Endometrial microvascular endothelial cells (primary cell): ENCODE results near the gene VPS35. TPM values are rescaled to one million over a fixed set of nuclear protein-coding genes. Genes with fewer than 3 reads are reported as not detected.
"Not testable (repeated sequence)": the region's sequence is repeated elsewhere in the genome, so short reads cannot be mapped to it uniquely, and the experiment has no call there.

Source experiments
- in situ Hi-C: cut with HindIII; loops from 2 replicates; pipeline ENCODE4 v1.10.0; 2017; ENCODE audit warnings: low sequenced_read_pairs, low pct_unique_long_range_greater_than_20kb; ENCODE audit errors: inconsistent ontology term
- total RNA-seq: library from RNA; depleted of rRNA; stranded (reverse); fragments of >200 nt; gene quantifications from one replicate; pipeline ENCODE4 v1.2.3, GENCODE V29; 2015; ENCODE audit errors: inconsistent ontology term

The VPS35 gene
- total RNA-seq, 1 donor from 2014 or later: 91.4 TPM

- in situ Hi-C loops: no loop called here
These were observed 2.0 kb downstream of the VPS35 start for GRCh38 chr16:46686815-46687473.

GRCh38 chr16:46681867-46682266 lies 7.1 kb downstream of the VPS35 start:
- in situ Hi-C loops: not testable (repeated sequence)

GRCh38 chr16:46677943-46678342 lies 11.0 kb downstream of the VPS35 start:
- in situ Hi-C loops: not testable (repeated sequence)

- in situ Hi-C loops: no loop called here
These were observed 15.5 kb downstream of the VPS35 start for GRCh38 chr16:46673320-46674013.

- in situ Hi-C loops: no loop called here
These were observed 26.9 kb downstream of the VPS35 start for GRCh38 chr16:46662123-46662522.

GRCh38 chr16:46658925-46659324 lies 30.1 kb downstream of the VPS35 start:
- in situ Hi-C loops: no loop called here

- in situ Hi-C loops: no loop called here
These were observed 37.7 kb downstream of the VPS35 start for GRCh38 chr16:46651305-46651704.

GRCh38 chr16:46650254-46650623 lies 38.7 kb downstream of the VPS35 start:
- in situ Hi-C loops: no loop called here

GRCh38 chr16:46649588-46650253 lies 39.3 kb downstream of the VPS35 start:
- in situ Hi-C loops: no loop called here

- in situ Hi-C loops: no loop called here
These were observed 40.3 kb downstream of the VPS35 start for GRCh38 chr16:46648656-46649055.

- in situ Hi-C loops: no loop called here
These were observed 49.7 kb downstream of the VPS35 start for GRCh38 chr16:46638947-46639925.

- in situ Hi-C loops: no loop called here
These were observed 55.9 kb downstream of the VPS35 start for GRCh38 chr16:46632778-46633733.

- in situ Hi-C loops: no loop called here
These were observed 59.4 kb downstream of the VPS35 start for GRCh38 chr16:46629331-46630219.

- in situ Hi-C loops: no loop called here
These were observed 61.2 kb downstream of the VPS35 start for GRCh38 chr16:46627746-46628145.

- in situ Hi-C loops: not testable (repeated sequence)
These were observed 62.3 kb downstream of the VPS35 start for GRCh38 chr16:46626681-46627080.

- in situ Hi-C loops: not testable (repeated sequence)
These were observed 64.1 kb downstream of the VPS35 start for GRCh38 chr16:46624862-46625261.

- in situ Hi-C loops: not testable (repeated sequence)
These were observed 65.3 kb downstream of the VPS35 start for GRCh38 chr16:46623707-46624106.
